ENCODE results near the gene EMC8.
A peak's percentile ranks its signal among the peaks of the same experiment; 100 is the strongest.
"Not testable (repeated sequence)": the region's sequence is repeated elsewhere in the genome, so short reads cannot be mapped to it uniquely, and the experiment has no call there.

EMC8 gene

GRCh38 chr16:85812031-85812807, 12.9 kb upstream of the EMC8 start:
- no peak for DNase-seq

- no peak for DNase-seq
Measured at GRCh38 chr16:85810742-85811115, 11.4 kb upstream of the EMC8 start.

DNA sequence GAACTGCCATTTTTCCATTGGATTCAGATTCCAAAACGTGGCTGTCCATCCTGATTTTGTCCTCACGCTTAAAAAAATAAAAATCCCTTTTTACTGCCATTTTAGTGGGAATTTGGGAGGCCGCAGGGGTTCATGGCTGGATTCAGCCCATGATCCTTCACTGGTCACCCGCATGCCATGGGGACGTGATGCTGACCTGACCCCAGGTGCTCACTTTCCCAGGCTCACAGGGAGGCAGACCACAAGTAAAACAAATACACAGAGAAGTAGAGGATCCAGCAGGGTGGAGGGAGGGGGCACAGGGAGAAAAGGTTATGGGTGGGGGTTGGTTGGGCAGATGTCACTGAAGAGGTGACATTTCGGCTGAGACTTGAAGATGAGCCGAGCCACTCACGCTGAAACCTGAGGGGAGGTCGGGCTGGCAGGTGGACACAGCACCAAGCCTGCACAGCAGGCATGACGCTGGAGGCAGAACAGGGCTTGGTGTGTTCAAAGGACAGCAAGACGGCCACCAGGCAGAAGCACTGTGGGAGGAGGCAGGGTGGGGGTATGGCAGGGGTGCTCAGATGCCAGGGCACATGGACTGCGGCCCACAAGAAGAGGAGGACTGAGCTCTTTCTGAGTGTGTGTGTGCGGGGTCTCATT, 10.9 kb upstream of the EMC8 start:
- DNase-seq: no peak

- no peak for DNase-seq
Measured at GRCh38 chr16:85809645-85810044, 10.3 kb upstream of the EMC8 start.

DNA sequence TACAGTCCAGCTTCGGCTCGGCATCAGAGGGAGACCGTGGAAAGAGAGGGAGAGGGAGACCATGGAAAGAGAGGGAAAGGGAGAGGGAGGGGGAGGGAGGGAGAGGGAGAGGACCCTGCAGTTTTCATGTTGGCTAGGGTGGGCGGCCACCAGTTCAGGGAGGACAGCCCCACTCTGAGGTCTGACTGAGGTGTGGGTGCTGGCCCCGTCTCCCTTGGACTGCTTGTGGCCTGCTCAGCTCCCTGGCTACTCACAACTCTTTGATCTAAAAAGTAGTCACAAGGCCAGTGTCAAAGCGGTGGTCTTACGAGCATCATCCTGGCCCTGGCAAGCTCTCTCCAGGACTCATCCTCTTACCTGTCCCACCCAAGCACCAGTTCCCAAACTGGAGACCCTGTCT, 9.6 kb upstream of the EMC8 start:
- no peak for DNase-seq

DNA sequence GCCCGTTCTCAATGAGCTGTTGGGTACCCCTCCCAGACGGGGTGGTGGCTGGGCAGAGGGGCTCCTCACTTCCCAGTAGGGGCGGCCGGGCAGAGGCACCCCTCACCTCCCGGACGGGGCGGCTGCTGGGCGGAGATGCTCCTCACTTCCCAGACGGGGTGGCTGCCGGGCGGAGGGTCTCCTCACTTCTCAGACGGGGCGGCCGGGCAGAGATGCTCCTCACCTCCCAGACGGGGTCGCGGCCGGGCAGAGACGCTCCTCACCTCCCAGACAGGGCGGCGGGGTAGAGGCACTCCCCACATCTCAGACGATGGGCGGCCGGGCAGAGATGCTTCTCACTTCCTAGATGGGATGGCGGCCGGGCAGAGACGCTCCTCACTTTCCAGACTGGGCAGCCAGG, 8.8 kb upstream of the EMC8 start:
- DNase-seq: not testable (repeated sequence)

GRCh38 chr16:85807340-85807739, 8.0 kb upstream of the EMC8 start:
- not testable (repeated sequence) for DNase-seq

- no peak for DNase-seq
Measured at GRCh38 chr16:85806539-85806938, 7.2 kb upstream of the EMC8 start.

GRCh38 chr16:85805442-85806045, 6.2 kb upstream of the EMC8 start:
- no peak for DNase-seq

GRCh38 chr16:85803570-85803969, 4.2 kb upstream of the EMC8 start:
- no peak for DNase-seq

- DNase-seq: peak; percentile 26
Measured at GRCh38 chr16:85800321-85800669, 951 bp upstream of the EMC8 start.

DNA sequence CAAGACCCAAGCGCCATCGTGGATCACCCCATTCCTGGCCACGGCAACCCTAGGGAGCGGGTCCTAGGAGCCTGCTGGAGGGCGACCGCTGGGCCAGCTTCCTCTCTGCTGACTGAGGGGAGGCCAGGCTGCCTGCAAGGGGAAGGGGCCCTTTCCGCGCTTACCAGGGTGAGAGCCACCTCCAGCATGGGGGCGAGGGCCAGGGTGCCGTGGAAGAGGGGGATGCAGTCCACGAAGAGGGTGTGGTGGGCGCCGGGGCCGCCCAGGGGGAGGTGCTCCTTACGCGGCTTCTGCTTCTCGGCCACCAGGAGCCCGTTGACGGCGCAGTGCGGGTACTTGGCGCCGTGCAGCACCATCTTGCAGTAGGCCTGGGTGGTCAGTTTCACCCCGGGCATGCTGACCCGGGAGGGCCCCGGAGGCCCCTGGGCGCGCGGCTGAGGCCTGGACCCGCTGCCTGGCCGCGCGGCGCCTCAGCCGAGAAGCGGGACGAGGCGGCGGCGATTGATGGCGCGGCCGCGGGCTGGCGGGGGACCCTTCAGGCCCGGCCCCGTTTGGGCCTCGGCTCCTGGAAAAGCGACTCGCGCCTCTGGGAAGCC, 345 bp downstream of the EMC8 start:
- DNase-seq: peak; percentile 73

DNA sequence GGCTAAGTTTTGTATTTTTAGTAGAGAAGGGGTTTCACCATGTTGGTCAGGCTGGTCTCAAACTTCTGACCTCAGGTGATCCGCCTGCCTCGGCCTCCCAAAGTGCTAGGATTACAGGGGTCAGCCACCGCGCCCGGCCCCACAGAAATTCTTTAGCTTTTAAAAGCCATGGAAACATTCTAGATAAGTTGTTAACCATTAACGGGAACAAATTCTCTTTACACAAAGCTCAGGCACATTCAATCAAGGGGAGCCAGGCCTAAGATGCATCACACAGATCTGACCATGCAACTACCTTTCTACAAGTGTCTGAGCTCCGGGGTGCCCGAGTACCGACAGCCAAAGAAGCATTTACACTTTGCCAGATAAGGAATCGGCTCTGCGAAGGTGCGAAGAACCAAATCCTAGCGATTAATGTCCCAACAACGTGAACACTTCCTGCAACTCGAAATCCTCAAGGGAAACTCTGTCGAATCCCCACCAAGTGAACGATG, 1.0 kb downstream of the EMC8 start:
- DNase-seq: peak; percentile 9

GRCh38 chr16:85796599-85796998, 2.7 kb downstream of the EMC8 start:
- DNase-seq: no peak

DNA sequence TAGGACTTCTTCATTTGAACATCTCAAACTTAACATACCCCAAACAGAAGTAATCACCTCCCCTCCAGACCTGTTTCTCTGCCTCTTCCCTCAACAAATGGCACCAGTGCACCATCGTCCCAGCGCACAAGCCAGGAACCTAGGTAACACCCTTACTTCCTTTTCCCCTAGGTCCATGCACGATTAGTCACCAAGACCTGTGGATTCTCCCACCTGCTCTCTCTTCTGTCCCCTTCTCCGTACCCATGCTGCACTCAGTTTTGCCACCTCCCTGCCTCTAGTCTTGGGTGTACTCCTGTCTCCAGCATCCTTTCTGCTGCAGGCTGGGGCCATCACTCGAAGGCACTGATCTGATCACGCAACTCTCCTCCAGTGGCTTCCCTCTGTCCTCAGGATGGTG, 3.2 kb downstream of the EMC8 start:
- DNase-seq: no peak

DNA sequence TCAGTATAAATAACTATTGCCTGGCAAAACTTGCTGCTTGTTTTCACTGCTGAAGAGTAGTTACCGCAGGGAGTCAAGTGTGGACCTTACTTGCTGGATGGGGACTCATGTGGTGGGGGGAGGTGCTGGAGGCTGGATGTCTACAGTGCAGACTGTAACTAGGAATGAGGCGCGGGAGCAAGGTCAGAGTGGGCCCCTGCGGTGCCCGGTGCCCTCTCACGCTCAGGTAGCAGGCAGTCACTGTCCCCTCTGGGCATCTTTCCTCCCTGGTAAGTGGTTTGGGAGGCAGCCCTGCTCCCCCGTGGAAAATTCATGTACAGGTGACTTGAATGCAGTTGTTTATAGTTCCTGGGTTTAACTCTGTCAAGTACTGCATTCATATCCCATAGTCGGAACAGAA, 4.6 kb downstream of the EMC8 start:
- no peak for DNase-seq

- no peak for DNase-seq
Measured at GRCh38 chr16:85793662-85794298, 5.6 kb downstream of the EMC8 start.

DNA sequence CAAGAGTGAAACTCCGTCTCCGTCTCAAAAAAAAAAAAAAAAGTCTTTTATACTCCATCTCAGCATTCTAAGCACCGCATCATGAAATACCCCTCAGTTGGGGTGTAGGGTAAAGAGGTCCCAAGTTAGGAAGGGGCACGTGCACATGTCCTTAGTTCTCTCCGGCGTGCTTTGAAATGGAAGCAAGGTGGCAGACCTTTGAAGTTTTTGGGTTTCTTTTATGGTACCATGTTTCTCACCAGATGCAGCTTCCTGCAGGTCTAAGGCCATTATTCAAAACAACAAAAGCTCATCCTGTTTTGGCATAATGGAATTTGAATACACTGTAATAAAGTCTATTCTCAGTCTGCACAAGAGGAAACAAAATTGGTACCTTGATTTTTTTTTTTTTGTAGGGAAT, 9.6 kb downstream of the EMC8 start:
- no peak for DNase-seq

GRCh38 chr16:85788819-85789218, 10.5 kb downstream of the EMC8 start:
- no peak for DNase-seq

DNA sequence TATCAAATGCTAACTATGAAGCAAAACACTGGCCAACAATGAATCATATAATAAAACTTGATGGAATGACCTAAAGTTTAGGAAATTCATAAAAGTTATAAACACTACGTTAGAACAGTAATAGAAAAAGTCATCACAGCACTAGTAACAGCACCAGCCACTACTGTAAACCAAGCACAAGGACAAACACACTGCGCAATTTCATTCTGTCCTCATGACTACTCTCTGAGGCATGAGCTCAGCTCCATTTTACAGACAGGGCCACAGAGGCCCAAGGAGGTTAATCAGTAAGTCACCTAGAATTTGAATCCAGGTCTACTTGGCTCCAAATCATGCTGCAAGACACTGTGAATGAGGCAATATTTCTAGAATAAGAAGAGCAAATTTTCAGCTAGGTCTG, 13.4 kb downstream of the EMC8 start:
- no peak for DNase-seq

DNA sequence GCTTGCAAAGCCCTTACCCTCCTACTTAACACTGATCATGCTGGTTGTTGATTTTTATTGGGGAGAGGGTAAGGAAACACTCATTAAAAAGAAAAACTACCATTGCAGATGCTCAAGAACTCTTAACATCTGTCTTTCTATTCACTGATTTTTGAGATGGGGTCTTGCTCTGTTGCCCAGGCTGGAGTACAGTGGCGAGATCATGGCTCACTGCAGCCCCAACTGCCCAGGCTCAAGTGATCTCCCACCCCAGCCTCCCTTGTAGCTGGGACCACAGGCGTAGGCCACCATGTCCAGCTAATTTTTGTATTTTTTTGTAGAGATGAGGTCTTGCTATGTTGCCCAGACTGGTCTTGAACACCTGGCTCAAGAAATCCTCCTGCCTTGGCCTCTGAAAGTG, 14.5 kb downstream of the EMC8 start:
- DNase-seq: no peak

- DNase-seq: no peak
Measured at GRCh38 chr16:85783441-85783840, 15.9 kb downstream of the EMC8 start.

DNA sequence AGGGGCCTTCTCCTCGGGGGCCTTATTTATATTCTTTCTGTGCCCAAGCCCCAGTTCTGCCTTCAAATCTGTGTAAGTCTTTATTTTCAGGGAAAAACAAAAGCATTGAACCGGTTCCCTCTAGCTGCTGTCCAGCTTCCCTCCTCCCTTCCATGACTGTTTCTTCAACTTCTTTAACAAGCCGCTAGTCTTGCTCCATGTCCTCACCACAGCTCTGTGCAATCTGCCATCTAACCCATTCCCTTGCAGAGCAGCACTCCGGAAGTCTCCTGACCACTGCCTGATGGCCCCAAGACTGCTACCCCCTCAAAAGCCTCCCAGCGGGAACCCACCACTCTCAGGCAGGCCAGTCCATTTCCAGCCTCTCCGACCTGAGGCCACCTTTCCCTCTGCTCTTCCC, 16.9 kb downstream of the EMC8 start:
- peak; percentile 11 for DNase-seq

All from hematopoietic multipotent progenitor cell treated with erythropoietin and hydrocortisone succinate and interleukin-3 and kit ligand, for 4 days (in vitro differentiated cells).